ENCODE measurements around the gene RPS25.

The RPS25 gene

DNA sequence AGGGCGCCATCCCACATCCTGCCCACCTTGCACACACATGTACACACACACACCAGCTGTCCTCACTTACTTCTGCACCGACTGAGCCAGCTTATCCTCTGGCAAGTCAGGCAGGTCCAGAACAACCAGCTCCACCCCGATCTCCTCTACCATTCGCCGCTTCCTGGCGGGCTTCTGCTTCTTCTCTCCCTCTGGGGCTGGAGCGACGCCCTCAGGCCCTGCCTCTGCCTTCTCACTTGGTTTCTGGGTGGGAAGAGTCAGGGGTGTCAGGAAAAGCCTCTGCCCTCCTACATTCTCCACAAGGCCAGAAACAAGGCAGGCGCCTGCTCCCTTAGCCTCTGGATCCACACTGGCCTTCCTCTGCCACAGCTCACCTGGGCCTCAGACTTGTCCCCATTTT lies 30.5 kb upstream of the RPS25 start:
- H3K36me3 ChIP-seq (ENCODE audit: control insufficient read depth, low read length), result peaks cover 82% of the 10 kb centered on the region
- TF ChIP-seq, protein P1, sequence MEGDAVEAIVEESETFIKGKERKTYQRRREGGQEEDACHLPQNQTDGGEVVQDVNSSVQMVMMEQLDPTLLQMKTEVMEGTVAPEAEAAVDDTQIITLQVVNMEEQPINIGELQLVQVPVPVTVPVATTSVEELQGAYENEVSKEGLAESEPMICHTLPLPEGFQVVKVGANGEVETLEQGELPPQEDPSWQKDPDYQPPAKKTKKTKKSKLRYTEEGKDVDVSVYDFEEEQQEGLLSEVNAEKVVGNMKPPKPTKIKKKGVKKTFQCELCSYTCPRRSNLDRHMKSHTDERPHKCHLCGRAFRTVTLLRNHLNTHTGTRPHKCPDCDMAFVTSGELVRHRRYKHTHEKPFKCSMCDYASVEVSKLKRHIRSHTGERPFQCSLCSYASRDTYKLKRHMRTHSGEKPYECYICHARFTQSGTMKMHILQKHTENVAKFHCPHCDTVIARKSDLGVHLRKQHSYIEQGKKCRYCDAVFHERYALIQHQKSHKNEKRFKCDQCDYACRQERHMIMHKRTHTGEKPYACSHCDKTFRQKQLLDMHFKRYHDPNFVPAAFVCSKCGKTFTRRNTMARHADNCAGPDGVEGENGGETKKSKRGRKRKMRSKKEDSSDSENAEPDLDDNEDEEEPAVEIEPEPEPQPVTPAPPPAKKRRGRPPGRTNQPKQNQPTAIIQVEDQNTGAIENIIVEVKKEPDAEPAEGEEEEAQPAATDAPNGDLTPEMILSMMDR (IDR thresholded peaks at IDR 0.05; ENCODE audit: low read depth, low read length, poor library complexity, severe bottlenecking), result no peak
- TF ChIP-seq EZH2phosphoT487 (IDR thresholded peaks at IDR 0.05; ENCODE audit: borderline replicate concordance, low read length), result no peak

GRCh38 chr11:119047205-119047604 lies 29.1 kb upstream of the RPS25 start:
- Histone ChIP-seq H3K27me3 (ENCODE audit: control insufficient read depth, low read length) (no peaks in the 10 kb centered on the region), H3K79me2 (ENCODE audit: control insufficient read depth, low read length) (no peaks in the 10 kb centered on the region), H3K9me2 (replicated peaks; ENCODE audit: control insufficient read depth, low read length) (no peaks in the 10 kb centered on the region), H3K36me3 (ENCODE audit: control insufficient read depth, low read length) (peaks cover 68% of the 10 kb centered on the region), H3K4me3 (ENCODE audit: low read length) (no peak overlapping the region), H3K9me3 (ENCODE audit: control insufficient read depth, insufficient read depth, low read length) (no peaks in the 10 kb centered on the region), H3K27ac (ENCODE audit: low read depth, low read length) (no peak overlapping the region), H3K4me1 (ENCODE audit: control insufficient read depth, low read length) (no peaks in the 10 kb centered on the region), H4K20me1 (ENCODE audit: control insufficient read depth, insufficient read depth, low read depth, low read length) (0 out of 2 replicates have a peak, but pooled peaks cover 4% of the 10 kb centered on the region), H3F3A (ENCODE audit: control insufficient read depth, insufficient read depth) (peaks cover 6% of the 10 kb centered on the region; the same call in 1 of the 2 replicates), H3K4me2 (ENCODE audit: low read length) (no peak overlapping the region)
- TF ChIP-seq, protein P1 (IDR thresholded peaks at IDR 0.05; ENCODE audit: low read depth, low read length, poor library complexity, severe bottlenecking), result no peak
- TF ChIP-seq EZH2phosphoT487 (IDR thresholded peaks at IDR 0.05; ENCODE audit: borderline replicate concordance, low read length), result no peak

More for the DNA sequence above, 30.5 kb upstream of the RPS25 start:
- no peak overlapping the region for H3K4me3 ChIP-seq (ENCODE audit: low read length)
- H3K4me2 ChIP-seq (ENCODE audit: low read length), result no peak overlapping the region
- no peaks in the 10 kb centered on the region for H3K9me2 ChIP-seq (replicated peaks; ENCODE audit: control insufficient read depth, low read length)
- H3K79me2 ChIP-seq (ENCODE audit: control insufficient read depth, low read length), result no peaks in the 10 kb centered on the region
- no peak overlapping the region for H3K27ac ChIP-seq (ENCODE audit: low read depth, low read length)
- peaks cover 3% of the 10 kb centered on the region; the same call in 1 of the 2 replicates for H3F3A ChIP-seq (ENCODE audit: control insufficient read depth, insufficient read depth)
- H3K9me3 ChIP-seq (ENCODE audit: control insufficient read depth, insufficient read depth, low read length), result no peaks in the 10 kb centered on the region
- H3K27me3 ChIP-seq (ENCODE audit: control insufficient read depth, low read length), result no peaks in the 10 kb centered on the region
- no peaks in the 10 kb centered on the region for H3K4me1 ChIP-seq (ENCODE audit: control insufficient read depth, low read length)
- 0 out of 2 replicates have a peak, but pooled peaks cover 4% of the 10 kb centered on the region for H4K20me1 ChIP-seq (ENCODE audit: control insufficient read depth, insufficient read depth, low read depth, low read length)

DNA sequence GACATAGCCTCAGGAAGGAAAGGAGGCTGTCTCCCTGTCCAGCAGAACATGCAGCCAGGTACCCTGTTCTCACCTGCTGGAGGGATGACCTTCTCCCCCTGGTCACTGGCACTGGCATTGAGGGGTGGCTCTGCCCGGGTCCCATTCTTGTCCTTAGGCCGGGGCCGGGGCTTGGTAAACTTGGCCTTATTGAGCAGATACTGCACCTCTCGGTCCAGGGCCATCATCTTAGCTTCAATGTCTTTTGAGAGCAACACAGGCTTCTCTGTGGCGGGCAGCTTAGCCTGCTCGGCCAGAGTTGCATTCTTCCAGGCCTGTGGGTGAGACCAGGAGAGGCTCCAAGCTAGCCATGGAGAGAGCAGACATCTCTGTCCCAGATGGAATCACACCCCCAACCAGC lies 28.3 kb upstream of the RPS25 start:
- Histone ChIP-seq H4K20me1 (ENCODE audit: control insufficient read depth, insufficient read depth, low read depth, low read length) (0 out of 2 replicates have a peak, but pooled peaks cover 4% of the 10 kb centered on the region), H3K4me1 (ENCODE audit: control insufficient read depth, low read length) (no peaks in the 10 kb centered on the region), H3K27me3 (ENCODE audit: control insufficient read depth, low read length) (no peaks in the 10 kb centered on the region), H3K79me2 (ENCODE audit: control insufficient read depth, low read length) (no peaks in the 10 kb centered on the region), H3K27ac (ENCODE audit: low read depth, low read length) (no peak overlapping the region), H3K9me3 (ENCODE audit: control insufficient read depth, insufficient read depth, low read length) (no peaks in the 10 kb centered on the region), H3K4me3 (ENCODE audit: low read length) (no peak overlapping the region), H3K9me2 (replicated peaks; ENCODE audit: control insufficient read depth, low read length) (no peaks in the 10 kb centered on the region), H3K4me2 (ENCODE audit: low read length) (no peak overlapping the region), H3K36me3 (ENCODE audit: control insufficient read depth, low read length) (peaks cover 61% of the 10 kb centered on the region), H3F3A (ENCODE audit: control insufficient read depth, insufficient read depth) (peaks cover 9% of the 10 kb centered on the region; the same call in 1 of the 2 replicates)
- TF ChIP-seq EZH2phosphoT487 (IDR thresholded peaks at IDR 0.05; ENCODE audit: borderline replicate concordance, low read length), result no peak
- TF ChIP-seq, protein P1 (IDR thresholded peaks at IDR 0.05; ENCODE audit: low read depth, low read length, poor library complexity, severe bottlenecking), result no peak

Measured in DOHH2 (cell line).